ENCODE results near the gene BAIAP2. TPM values are rescaled to one million over a fixed set of nuclear protein-coding genes. Genes with fewer than 3 reads are reported as not detected.
"Not testable (repeated sequence)": the region's sequence is repeated elsewhere in the genome, so short reads cannot be mapped to it uniquely, and the experiment has no call there.

BAIAP2 gene
- total RNA-seq, 6 experiments from 2014 or later = 30.8 to 47.4 (median 35.9) TPM

GRCh38 chr17:81143200-81143527 is 108.2 kb downstream of the BAIAP2 start:
- peaks cover 20% of the 10 kb centered on the region for H3K27me3 Mint-ChIP-seq (ENCODE audit: insufficient read depth)
- no peaks in the 10 kb centered on the region; the same call in 1 of the 2 replicates for H3K36me3 Mint-ChIP-seq (ENCODE audit: low read depth)
- H3K9me3 Mint-ChIP-seq = peaks cover 12% of the 10 kb centered on the region
- no peak for TF ChIP-seq CTCF (IDR thresholded peaks at IDR 0.05)
- H3K4me3 Mint-ChIP-seq = no peak overlapping the region
- DNase-seq = no peak
- no peaks in the 10 kb centered on the region for H3K4me1 Mint-ChIP-seq (ENCODE audit: low read depth)
- H3K27ac Mint-ChIP-seq = no peak overlapping the region

- no peaks in the 10 kb centered on the region; the same call in 1 of the 2 replicates for H3K36me3 Mint-ChIP-seq (ENCODE audit: low read depth)
- no peak overlapping the region for H3K4me3 Mint-ChIP-seq
- DNase-seq = no peak
These were observed 108.9 kb downstream of the BAIAP2 start for GRCh38 chr17:81143717-81144422.

GRCh38 chr17:81144423-81144781 is 109.5 kb downstream of the BAIAP2 start:
- Mint-ChIP-seq H3K4me1 (ENCODE audit: low read depth) (no peaks in the 10 kb centered on the region), H3K9me3 (no peaks in the 10 kb centered on the region), H3K4me3 (no peak overlapping the region), H3K27me3 (ENCODE audit: insufficient read depth) (peaks cover 27% of the 10 kb centered on the region), H3K27ac (no peak overlapping the region), H3K36me3 (ENCODE audit: low read depth) (no peaks in the 10 kb centered on the region)
- no peak for DNase-seq
- TF ChIP-seq CTCF (IDR thresholded peaks at IDR 0.05) = no peak

More at GRCh38 chr17:81143717-81144422, 108.9 kb downstream of the BAIAP2 start:
- Mint-ChIP-seq H3K4me1 (ENCODE audit: low read depth) (no peaks in the 10 kb centered on the region), H3K27ac (no peak overlapping the region), H3K9me3 (peaks cover 5% of the 10 kb centered on the region; the same call in 1 of the 2 replicates), H3K27me3 (ENCODE audit: insufficient read depth) (peaks cover 25% of the 10 kb centered on the region)
- TF ChIP-seq CTCF (IDR thresholded peaks at IDR 0.05) = no peak

- not testable (repeated sequence) for H3K36me3 Mint-ChIP-seq (ENCODE audit: low read depth); DNase-seq; H3K9me3 Mint-ChIP-seq; H3K4me3 Mint-ChIP-seq; H3K27ac Mint-ChIP-seq; H3K4me1 Mint-ChIP-seq (ENCODE audit: low read depth)
- peaks cover 38% of the 10 kb centered on the region for H3K27me3 Mint-ChIP-seq (ENCODE audit: insufficient read depth)
These were observed 111.3 kb downstream of the BAIAP2 start for GRCh38 chr17:81146208-81146607.

- Mint-ChIP-seq H3K4me1 (ENCODE audit: low read depth) (no peaks in the 10 kb centered on the region), H3K27me3 (ENCODE audit: insufficient read depth) (peaks cover 37% of the 10 kb centered on the region), H3K27ac (no peak overlapping the region), H3K9me3 (no peaks in the 10 kb centered on the region), H3K4me3 (no peak overlapping the region), H3K36me3 (ENCODE audit: low read depth) (no peaks in the 10 kb centered on the region)
- TF ChIP-seq CTCF (IDR thresholded peaks at IDR 0.05) = no peak
- no peak for DNase-seq
These were observed 112.8 kb downstream of the BAIAP2 start for GRCh38 chr17:81147701-81148100.

- no peak overlapping the region for H3K27ac Mint-ChIP-seq
- peaks cover 41% of the 10 kb centered on the region for H3K27me3 Mint-ChIP-seq (ENCODE audit: insufficient read depth)
- no peak for DNase-seq
- no peaks in the 10 kb centered on the region for H3K9me3 Mint-ChIP-seq
- H3K4me3 Mint-ChIP-seq = no peak overlapping the region
- no peak for TF ChIP-seq CTCF (IDR thresholded peaks at IDR 0.05)
- no peaks in the 10 kb centered on the region for H3K36me3 Mint-ChIP-seq (ENCODE audit: low read depth)
- no peaks in the 10 kb centered on the region for H3K4me1 Mint-ChIP-seq (ENCODE audit: low read depth)
These were observed 113.6 kb downstream of the BAIAP2 start for GRCh38 chr17:81148571-81148970.
